ENCODE results near the gene RBM20. TPM values are rescaled to one million over a fixed set of nuclear protein-coding genes. Genes with fewer than 3 reads are reported as not detected.

RBM20 gene
- total and polyA plus RNA-seq, 2 donors from 2014 or later, result 0.88 to 2.1 TPM

DNA sequence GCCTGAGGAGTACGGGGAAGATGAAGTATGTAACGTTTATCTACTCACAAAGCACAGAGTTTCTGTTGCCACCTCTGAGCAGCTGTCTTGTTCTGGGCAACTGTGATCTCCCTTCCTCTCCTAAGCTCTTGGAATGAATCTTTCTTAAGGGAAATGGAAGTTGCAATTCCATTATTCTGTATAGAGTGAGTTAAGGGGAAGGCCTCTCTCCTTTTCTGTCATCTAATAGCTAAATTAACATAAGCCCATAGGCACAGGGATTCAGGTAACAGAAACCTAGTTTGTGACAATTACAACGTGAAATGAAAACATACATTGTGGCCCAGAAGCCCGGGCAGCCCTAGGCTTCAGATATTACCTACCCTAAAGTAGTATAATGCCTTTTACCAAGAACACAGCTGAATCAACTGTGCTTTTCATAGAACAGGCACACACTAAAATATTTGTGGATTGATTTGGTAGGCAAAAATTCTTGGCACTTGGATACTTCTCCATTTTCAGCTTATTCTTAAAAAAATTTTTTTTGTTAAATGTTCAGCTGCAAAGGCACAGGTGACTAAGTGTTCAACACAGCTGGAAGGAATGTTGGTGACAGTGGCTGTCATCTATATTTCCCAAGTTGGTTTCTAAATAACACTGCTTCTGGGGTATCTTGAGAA lies 223.8 kb downstream of the RBM20 start:
- H3K9me3 ChIP-seq (ENCODE audit: control insufficient read depth in 2 of 3, insufficient read depth in 1 of 3, low read length in 3 of 3), result no peaks in the 10 kb centered on the region
- no peak overlapping the region for H3K27ac ChIP-seq (ENCODE audit: low read depth in 2 of 2, low read length in 2 of 2)
- H3K36me3 ChIP-seq (ENCODE audit: control insufficient read depth in 2 of 3, insufficient read depth in 3 of 3, low read length in 3 of 3), result no peaks in the 10 kb centered on the region
- no peak overlapping the region for H3K4me3 ChIP-seq (ENCODE audit: low read length in 3 of 3)
- intact Hi-C loops (cut with DNase I), result no loop called here
- peaks cover 0 to 8% (median 2%) of the 10 kb centered on the region in 3 donors for H3K4me1 ChIP-seq (ENCODE audit: control insufficient read depth in 2 of 3, insufficient read depth in 2 of 3, low read depth in 1 of 3, low read length in 3 of 3)
- DNase-seq, result no peak
- TF ChIP-seq, protein P1, sequence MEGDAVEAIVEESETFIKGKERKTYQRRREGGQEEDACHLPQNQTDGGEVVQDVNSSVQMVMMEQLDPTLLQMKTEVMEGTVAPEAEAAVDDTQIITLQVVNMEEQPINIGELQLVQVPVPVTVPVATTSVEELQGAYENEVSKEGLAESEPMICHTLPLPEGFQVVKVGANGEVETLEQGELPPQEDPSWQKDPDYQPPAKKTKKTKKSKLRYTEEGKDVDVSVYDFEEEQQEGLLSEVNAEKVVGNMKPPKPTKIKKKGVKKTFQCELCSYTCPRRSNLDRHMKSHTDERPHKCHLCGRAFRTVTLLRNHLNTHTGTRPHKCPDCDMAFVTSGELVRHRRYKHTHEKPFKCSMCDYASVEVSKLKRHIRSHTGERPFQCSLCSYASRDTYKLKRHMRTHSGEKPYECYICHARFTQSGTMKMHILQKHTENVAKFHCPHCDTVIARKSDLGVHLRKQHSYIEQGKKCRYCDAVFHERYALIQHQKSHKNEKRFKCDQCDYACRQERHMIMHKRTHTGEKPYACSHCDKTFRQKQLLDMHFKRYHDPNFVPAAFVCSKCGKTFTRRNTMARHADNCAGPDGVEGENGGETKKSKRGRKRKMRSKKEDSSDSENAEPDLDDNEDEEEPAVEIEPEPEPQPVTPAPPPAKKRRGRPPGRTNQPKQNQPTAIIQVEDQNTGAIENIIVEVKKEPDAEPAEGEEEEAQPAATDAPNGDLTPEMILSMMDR (IDR thresholded peaks at IDR 0.05; ENCODE audit: borderline replicate concordance, extremely low read depth, insufficient read depth), result no peak
- H3K27me3 ChIP-seq (ENCODE audit: control insufficient read depth, insufficient read depth, low read length), result no peaks in the 10 kb centered on the region
- no peak overlapping the region for H3K9ac ChIP-seq (ENCODE audit: low read length in 3 of 3)
- no peak for FAIRE-seq

DNA sequence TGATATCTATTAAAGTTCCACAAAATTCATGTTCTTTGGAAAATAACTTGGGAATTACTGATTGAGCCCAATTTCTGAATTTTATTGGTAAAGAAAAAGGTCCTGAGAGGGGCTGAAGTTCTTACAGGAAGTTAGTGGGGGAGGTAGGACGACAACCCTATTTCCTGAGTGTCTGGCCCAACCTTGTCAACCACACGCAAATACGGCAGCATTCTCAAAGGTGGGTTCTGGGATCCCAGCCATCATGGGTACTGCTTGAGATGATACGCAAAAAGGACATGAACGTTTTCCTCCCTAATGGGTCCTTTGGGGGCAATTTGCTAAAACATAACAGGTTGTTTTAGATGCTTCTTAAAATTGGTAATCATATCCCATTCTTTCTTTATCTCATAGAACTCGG lies 224.8 kb downstream of the RBM20 start:
- Histone ChIP-seq H3K4me1 (ENCODE audit: control insufficient read depth in 2 of 3, insufficient read depth in 2 of 3, low read depth in 1 of 3, low read length in 3 of 3) (peaks cover 0 to 8% (median 2%) of the 10 kb centered on the region in 3 donors), H3K36me3 (ENCODE audit: control insufficient read depth in 2 of 3, insufficient read depth in 3 of 3, low read length in 3 of 3) (no peaks in the 10 kb centered on the region), H3K4me3 (ENCODE audit: low read length in 3 of 3) (no peak overlapping the region), H3K27me3 (ENCODE audit: control insufficient read depth, insufficient read depth, low read length) (no peaks in the 10 kb centered on the region), H3K9ac (ENCODE audit: low read length in 3 of 3) (no peak overlapping the region), H3K9me3 (ENCODE audit: control insufficient read depth in 2 of 3, insufficient read depth in 1 of 3, low read length in 3 of 3) (no peaks in the 10 kb centered on the region), H3K27ac (ENCODE audit: low read depth in 2 of 2, low read length in 2 of 2) (no peak overlapping the region)
- intact Hi-C loops (cut with DNase I), result no loop called here
- TF ChIP-seq, protein P1 (IDR thresholded peaks at IDR 0.05; ENCODE audit: borderline replicate concordance, extremely low read depth, insufficient read depth), result no peak
- DNase-seq (no peak), FAIRE-seq (no peak)

DNA sequence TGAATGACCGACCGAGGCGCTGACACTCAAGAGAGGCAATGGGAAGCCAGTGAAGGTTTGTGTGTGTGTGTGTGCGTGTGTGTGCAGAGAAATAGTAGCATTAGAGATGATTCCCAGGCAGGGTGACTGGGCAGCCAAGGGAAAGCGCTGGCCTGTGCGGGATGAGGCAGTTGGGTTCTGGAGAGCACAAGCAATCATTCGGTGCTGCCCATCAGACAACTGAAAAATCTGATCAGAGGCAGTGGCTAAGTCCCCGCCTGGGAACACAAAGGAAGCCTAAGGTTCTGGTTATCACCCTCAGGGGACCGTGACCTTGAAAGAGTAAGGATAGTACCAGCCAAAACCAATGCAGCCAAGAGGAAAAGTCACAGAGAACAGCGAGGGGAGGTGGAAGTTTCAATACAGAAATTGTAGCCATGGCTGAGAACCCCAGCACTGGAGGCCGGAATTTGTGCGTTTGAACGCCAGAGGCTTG lies 226.7 kb downstream of the RBM20 start:
- FAIRE-seq (no peak), DNase-seq (peak in 1 of 5 donors; percentile 64)
- Histone ChIP-seq H3K9me3 (ENCODE audit: control insufficient read depth in 2 of 3, insufficient read depth in 1 of 3, low read length in 3 of 3) (no peaks in the 10 kb centered on the region), H3K4me3 (ENCODE audit: low read length in 3 of 3) (peak overlapping the region; percentile 75 to 87 (median 85)), H3K36me3 (ENCODE audit: control insufficient read depth in 2 of 3, insufficient read depth in 3 of 3, low read length in 3 of 3) (no peaks in the 10 kb centered on the region), H3K4me1 (ENCODE audit: control insufficient read depth in 2 of 3, insufficient read depth in 2 of 3, low read depth in 1 of 3, low read length in 3 of 3) (peaks cover 0 to 8% (median 2%) of the 10 kb centered on the region in 3 donors), H3K9ac (ENCODE audit: low read length in 3 of 3) (peak overlapping the region in 1 of 3 donors; percentile 53), H3K27me3 (ENCODE audit: control insufficient read depth, insufficient read depth, low read length) (no peaks in the 10 kb centered on the region), H3K27ac (ENCODE audit: low read depth in 2 of 2, low read length in 2 of 2) (peak overlapping the region; percentile 83 to 91)
- intact Hi-C loops (cut with DNase I), result no loop called here
- TF ChIP-seq, protein P1 (IDR thresholded peaks at IDR 0.05; ENCODE audit: borderline replicate concordance, extremely low read depth, insufficient read depth), result no peak
